GM12878 (cell line): ENCODE measurements around the gene PET117. TPM values are rescaled to one million over a fixed set of nuclear protein-coding genes. Genes with fewer than 3 reads are reported as not detected.

Experiments used
- ATAC-seq: fragments of 200-7000 bp; cut with Tn5 transposase; 3 replicates; pipeline ENCODE4 v1.9.1; 2020; ENCODE audit warnings: mild to moderate bottlenecking, moderate library complexity
- BruUV-seq: library from RNA; stranded (reverse); fragments of 400-500 nt; replicated peaks from 2 replicates; lab custom pipeline; 2021; lab: Mats Ljungman, UMichigan
- CTCF ChIA-PET: fragments of 300-600 bp; sonication (Branson Sonifier 250); formaldehyde crosslinking; extraction: SDS; loops from one replicate; lab custom pipeline; 2021; ENCODE audit warnings: inconsistent platforms; lab: Yijun Ruan, JAX
- POLR2A ChIA-PET: fragments of 350-600 bp; formaldehyde crosslinking; extraction: SDS; loops from one replicate; lab custom pipeline; 2021; ENCODE audit warnings: inconsistent platforms; lab: Charles Lee
- RAD21 ChIA-PET: fragments of 300-600 bp; sonication (Branson Sonifier 250); formaldehyde crosslinking; loops from one replicate; lab custom pipeline; 2023; ENCODE audit warnings: antibody characterized with exemption; ENCODE audit not compliant: unreplicated experiment; lab: Charles Lee
- SMC1A ChIA-PET: fragments of 300-600 bp; sonication (Branson Sonifier 250); formaldehyde crosslinking; loops from one replicate; lab custom pipeline; 2023; ENCODE audit not compliant: unreplicated experiment, uncharacterized antibody; lab: Charles Lee
- DNase-seq: peaks from one replicate; pipeline ENCODE4 v3.0.0-alpha.2; 2011; ENCODE audit warnings: low read depth, low spot score
- FAIRE-seq: peaks from 3 replicates; lab custom pipeline; 2011; peaks lifted over from hg19 to GRCh38; lab: Jason Lieb, UNC
- H2AFZ ChIP-seq: 2 replicates; pipeline ENCODE4 v1.6.0; 2011; ENCODE audit warnings: low read depth, low read length, control low read depth; ENCODE audit not compliant: control insufficient read depth
- H3K27ac ChIP-seq: 2 replicates; pipeline ENCODE4 v1.5.1; 2011; ENCODE audit warnings: control low read depth; ENCODE audit not compliant: control insufficient read depth, insufficient read depth
- H3K27me3 ChIP-seq, 2 experiments: replicated peaks in 1 of 2; 2 replicates each; pipeline versions ENCODE4 v1.6.0 to v1.6.1; 2011; ENCODE audit warnings: low read length in 1 of 2; ENCODE audit not compliant: control insufficient read depth in 2 of 2, insufficient read depth in 2 of 2
- H3K36me3 ChIP-seq, 2 experiments: 2 replicates each; pipeline ENCODE4 v1.5.1; 2011; ENCODE audit warnings: low read length in 1 of 2; ENCODE audit not compliant: control insufficient read depth in 2 of 2, insufficient read depth in 2 of 2
- H3K4me1 ChIP-seq: 2 replicates; pipeline ENCODE4 v1.6.1; 2011; ENCODE audit warnings: mild to moderate bottlenecking, low read length, moderate library complexity, mixed read lengths; ENCODE audit not compliant: control insufficient read depth, insufficient read depth
- H3K4me2 ChIP-seq: 2 replicates; pipeline ENCODE4 v1.6.0; 2011; ENCODE audit warnings: control low read depth; ENCODE audit not compliant: control insufficient read depth, insufficient read depth
- H3K4me3 ChIP-seq: fragments of 200-600 bp; sonication (generic); 2 replicates; pipeline ENCODE4 v1.5.1; 2016
- H3K79me2 ChIP-seq: 2 replicates; pipeline ENCODE4 v1.6.0; 2011; ENCODE audit warnings: low read length; ENCODE audit not compliant: control insufficient read depth, insufficient read depth
- H3K9ac ChIP-seq: 2 replicates; pipeline ENCODE4 v1.8.0; 2011; ENCODE audit warnings: low read length, control low read depth, mixed read lengths; ENCODE audit not compliant: control insufficient read depth, insufficient read depth
- H3K9me3 ChIP-seq: replicated peaks from 3 replicates; pipeline ENCODE4 v1.5.1; 2011; ENCODE audit warnings: mild to moderate bottlenecking, low read length; ENCODE audit not compliant: control insufficient read depth, insufficient read depth
- H4K20me1 ChIP-seq: 2 replicates; pipeline ENCODE4 v1.6.0; 2011; ENCODE audit not compliant: control insufficient read depth, insufficient read depth
- CHD2 ChIP-seq: IDR thresholded peaks from 2 replicates; pipeline ENCODE4 v1.6.1; 2011; ENCODE audit warnings: low read depth, low read length, improper control_type of control experiment, borderline replicate concordance
- ETV6 ChIP-seq, 2 experiments: fragments of 450-650 bp in 1 of 2; IDR thresholded peaks in 1 of 2; conservative IDR thresholded peaks in 1 of 2; 2 replicates each; pipeline ENCODE4 v1.6.1; 2014; ENCODE audit warnings: antibody characterized with exemption in 1 of 2, borderline replicate concordance in 1 of 2, low read depth in 1 of 2, mild to moderate bottlenecking in 1 of 2, moderate library complexity in 1 of 2
- FOS ChIP-seq: IDR thresholded peaks from 3 replicates; pipeline ENCODE4 v1.6.1; 2011; ENCODE audit warnings: borderline replicate concordance; ENCODE audit not compliant: insufficient read length; ENCODE audit errors: extremely low read depth
- HDAC6 ChIP-seq: fragments of 200-600 bp; sonication (generic); IDR thresholded peaks from one replicate; pipeline ENCODE4 v1.8.0; 2017; ENCODE audit warnings: antibody characterized with exemption; ENCODE audit not compliant: unreplicated experiment
- LARP7 ChIP-seq: fragments of 450-650 bp; IDR thresholded peaks from 2 replicates; pipeline ENCODE4 v1.6.1; 2017; ENCODE audit warnings: mild to moderate bottlenecking
- MXI1 ChIP-seq: fragments of 150-350 bp; IDR thresholded peaks from 2 replicates; pipeline ENCODE4 v1.6.1; 2011; ENCODE audit warnings: low read depth, mild to moderate bottlenecking, inconsistent platforms, low read length, improper control_type of control experiment
- POU2F2 ChIP-seq: IDR thresholded peaks from 3 replicates; pipeline ENCODE4 v1.6.1; 2011; ENCODE audit warnings: low read depth, mild to moderate bottlenecking, low read length, borderline replicate concordance
- RB1 ChIP-seq: fragments of 450-650 bp; formaldehyde crosslinking; IDR thresholded peaks from 2 replicates; pipeline ENCODE4 v1.6.1; 2017; ENCODE audit warnings: mild to moderate bottlenecking, borderline replicate concordance
- RELA ChIP-seq: fragments of 450-650 bp; IDR thresholded peaks from 2 replicates; pipeline ENCODE4 v1.8.0; 2014; ENCODE audit warnings: borderline replicate concordance; ENCODE audit not compliant: partially characterized antibody
- SUPT20H ChIP-seq: IDR thresholded peaks from 2 replicates; pipeline ENCODE4 v1.6.1; 2011; ENCODE audit warnings: low read depth, mild to moderate bottlenecking, low read length, moderate library complexity, borderline replicate concordance; ENCODE audit not compliant: control insufficient read depth
- TAF1 ChIP-seq: IDR thresholded peaks from 2 replicates; pipeline ENCODE4 v1.6.1; 2011; ENCODE audit warnings: mild to moderate bottlenecking, low read depth, low read length, borderline replicate concordance
- WGBS: methylation state at CpG from one replicate; pipeline ENCODE4 v1.1.6; 2016; ENCODE audit warnings: low lambda C conversion rate; ENCODE audit not compliant: insufficient replicate concordance, insufficient coverage; ENCODE audit errors: missing lambda C conversion rate; 5-methylcytosine and 5-hydroxymethylcytosine counted together
- in situ Hi-C: fragments of 300-500 bp; cut with MboI; formaldehyde crosslinking; loops from 9 replicates; pipeline ENCODE4 v1.14.3; 2018; ENCODE audit warnings: mixed read lengths
- intact Hi-C: fragments of 100-400 bp; cut with micrococcal nuclease; formaldehyde crosslinking; loops from one replicate; pipeline ENCODE4 v1.14.2; 2022; ENCODE audit not compliant: unreplicated experiment
- polyA plus RNA-seq, 11 experiments: library from polyadenylated mRNA; depleted of rRNA in 4 of 11; unstranded in 6 of 11; stranded (reverse) in 5 of 11; fragments of >200 nt; fragmentation: Nextera tagmentation in 4 of 11; fragmentation: Illumina TruSeq in 1 of 11; extraction: Ambion mirVana in 4 of 11; extraction: Trizol in 1 of 11; gene quantifications; 1 replicate in 1 of 11; 2 replicates in 10 of 11; pipeline versions ENCODE4 v1.2.1 to v1.2.3, GENCODE V29; 2011 to 2016; ENCODE audit warnings: inconsistent platforms in 2 of 11, missing spikeins in 2 of 11, low read depth in 1 of 11
- total RNA-seq, 4 experiments: library from RNA; depleted of rRNA in 3 of 4; stranded (reverse); fragments of >200 nt in 3 of 4; fragmentation: Illumina TruSeq in 1 of 4; extraction: Trizol in 1 of 4; gene quantifications; 2 replicates each; pipeline versions ENCODE4 v1.2.1 to v1.2.3, GENCODE V29; 2013 to 2021
- TF ChIP-seq, protein P1 (sequence below): fragments of 450-650 bp; IDR thresholded peaks from 2 replicates; pipeline ENCODE4 v1.6.1; 2017; ENCODE audit warnings: mild to moderate bottlenecking, moderate library complexity
- TF ChIP-seq, protein P2 (sequence below): fragments of 450-650 bp; conservative IDR thresholded peaks from 2 replicates; pipeline ENCODE4 v1.6.1; 2017; ENCODE audit warnings: mild to moderate bottlenecking, moderate library complexity

Gene PET117
- total and polyA plus RNA-seq, 10 of the 15 experiments (the other 5 are each of a cell fraction or from before 2014, with no cell fraction given): 6.0 to 20.6 (median 11.8) TPM

DNA sequence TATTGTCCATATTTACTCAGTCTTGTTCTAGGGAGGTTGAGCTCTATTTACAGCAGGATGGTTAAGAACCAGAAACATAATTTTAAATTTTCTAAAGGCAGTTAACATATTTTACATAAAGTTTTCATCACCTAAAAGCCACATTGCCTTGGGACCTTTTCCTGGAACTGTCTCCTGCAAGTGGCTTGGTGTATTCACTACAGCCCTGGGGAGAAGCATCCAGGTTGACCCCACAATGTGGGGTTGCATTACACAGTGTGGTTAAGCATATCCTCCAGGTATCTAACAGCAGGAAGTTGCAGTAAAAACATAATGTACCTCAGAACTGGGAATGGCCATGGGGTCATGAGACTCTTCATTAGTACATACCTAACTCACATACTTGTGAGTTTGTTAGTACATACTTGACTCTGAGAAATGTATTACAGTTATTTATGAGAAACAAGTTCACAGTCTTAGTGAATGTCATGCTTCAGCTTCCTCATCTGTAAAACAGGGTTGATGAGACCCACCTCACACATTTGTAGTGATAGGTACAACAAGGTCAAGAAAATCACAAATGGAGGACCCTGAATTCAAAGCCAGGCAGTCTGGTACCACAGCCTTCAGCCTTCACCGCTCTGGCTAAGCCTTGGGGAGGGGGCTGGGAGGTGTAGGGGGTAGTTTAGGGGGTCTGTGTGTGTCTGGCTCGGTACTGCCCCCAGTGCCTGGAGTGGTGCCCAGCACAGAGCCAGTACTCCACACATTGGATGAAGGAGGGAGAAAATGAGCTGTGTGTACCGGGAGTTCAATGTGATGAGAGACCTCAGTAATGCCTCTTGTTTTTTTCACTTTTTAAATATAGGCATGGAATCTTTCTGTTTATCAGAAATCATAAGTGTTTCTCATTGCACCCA lies 52.9 kb downstream of the PET117 start:
- ChIA-PET CTCF (interaction anchor here (1.4 kb wide), 1 partner anchor 20 kb away, joined by 3 read pairs; no protein-coding TSS in a partner anchor), SMC1A (no interaction called here), POLR2A (no interaction called here), RAD21 (no interaction called here)
- Histone ChIP-seq H3K9ac (no peak overlapping the region), H2AFZ (no peak overlapping the region), H3K4me2 (no peak overlapping the region), H3K36me3 (peaks cover 2 to 5% of the 10 kb centered on the region in 2 experiments; a peak in 3 of 4 replicates), H3K27ac (no peak overlapping the region), H4K20me1 (no peaks in the 10 kb centered on the region), H3K9me3 (no peaks in the 10 kb centered on the region), H3K79me2 (no peaks in the 10 kb centered on the region), H3K4me3 (no peak overlapping the region), H3K4me1 (no peaks in the 10 kb centered on the region), H3K27me3 (no peaks in the 10 kb centered on the region)
- FAIRE-seq (no peak), DNase-seq (no peak), ATAC-seq (no peak)
- no TSS peak for BruUV-seq
- in situ Hi-C loops: no loop called here
- intact Hi-C loops: no loop called here
- WGBS: 75% methylated on average over 3 of the region's 3 CpGs
- TF ChIP-seq HDAC6: no peak
- TF ChIP-seq, protein P1, sequence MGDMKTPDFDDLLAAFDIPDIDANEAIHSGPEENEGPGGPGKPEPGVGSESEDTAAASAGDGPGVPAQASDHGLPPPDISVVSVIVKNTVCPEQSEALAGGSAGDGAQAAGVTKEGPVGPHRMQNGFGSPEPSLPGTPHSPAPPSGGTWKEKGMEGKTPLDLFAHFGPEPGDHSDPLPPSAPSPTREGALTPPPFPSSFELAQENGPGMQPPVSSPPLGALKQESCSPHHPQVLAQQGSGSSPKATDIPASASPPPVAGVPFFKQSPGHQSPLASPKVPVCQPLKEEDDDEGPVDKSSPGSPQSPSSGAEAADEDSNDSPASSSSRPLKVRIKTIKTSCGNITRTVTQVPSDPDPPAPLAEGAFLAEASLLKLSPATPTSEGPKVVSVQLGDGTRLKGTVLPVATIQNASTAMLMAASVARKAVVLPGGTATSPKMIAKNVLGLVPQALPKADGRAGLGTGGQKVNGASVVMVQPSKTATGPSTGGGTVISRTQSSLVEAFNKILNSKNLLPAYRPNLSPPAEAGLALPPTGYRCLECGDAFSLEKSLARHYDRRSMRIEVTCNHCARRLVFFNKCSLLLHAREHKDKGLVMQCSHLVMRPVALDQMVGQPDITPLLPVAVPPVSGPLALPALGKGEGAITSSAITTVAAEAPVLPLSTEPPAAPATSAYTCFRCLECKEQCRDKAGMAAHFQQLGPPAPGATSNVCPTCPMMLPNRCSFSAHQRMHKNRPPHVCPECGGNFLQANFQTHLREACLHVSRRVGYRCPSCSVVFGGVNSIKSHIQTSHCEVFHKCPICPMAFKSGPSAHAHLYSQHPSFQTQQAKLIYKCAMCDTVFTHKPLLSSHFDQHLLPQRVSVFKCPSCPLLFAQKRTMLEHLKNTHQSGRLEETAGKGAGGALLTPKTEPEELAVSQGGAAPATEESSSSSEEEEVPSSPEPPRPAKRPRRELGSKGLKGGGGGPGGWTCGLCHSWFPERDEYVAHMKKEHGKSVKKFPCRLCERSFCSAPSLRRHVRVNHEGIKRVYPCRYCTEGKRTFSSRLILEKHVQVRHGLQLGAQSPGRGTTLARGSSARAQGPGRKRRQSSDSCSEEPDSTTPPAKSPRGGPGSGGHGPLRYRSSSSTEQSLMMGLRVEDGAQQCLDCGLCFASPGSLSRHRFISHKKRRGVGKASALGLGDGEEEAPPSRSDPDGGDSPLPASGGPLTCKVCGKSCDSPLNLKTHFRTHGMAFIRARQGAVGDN: no peak
- no peak for TF ChIP-seq FOS
- TF ChIP-seq RELA: no peak
- TF ChIP-seq, protein P2, sequence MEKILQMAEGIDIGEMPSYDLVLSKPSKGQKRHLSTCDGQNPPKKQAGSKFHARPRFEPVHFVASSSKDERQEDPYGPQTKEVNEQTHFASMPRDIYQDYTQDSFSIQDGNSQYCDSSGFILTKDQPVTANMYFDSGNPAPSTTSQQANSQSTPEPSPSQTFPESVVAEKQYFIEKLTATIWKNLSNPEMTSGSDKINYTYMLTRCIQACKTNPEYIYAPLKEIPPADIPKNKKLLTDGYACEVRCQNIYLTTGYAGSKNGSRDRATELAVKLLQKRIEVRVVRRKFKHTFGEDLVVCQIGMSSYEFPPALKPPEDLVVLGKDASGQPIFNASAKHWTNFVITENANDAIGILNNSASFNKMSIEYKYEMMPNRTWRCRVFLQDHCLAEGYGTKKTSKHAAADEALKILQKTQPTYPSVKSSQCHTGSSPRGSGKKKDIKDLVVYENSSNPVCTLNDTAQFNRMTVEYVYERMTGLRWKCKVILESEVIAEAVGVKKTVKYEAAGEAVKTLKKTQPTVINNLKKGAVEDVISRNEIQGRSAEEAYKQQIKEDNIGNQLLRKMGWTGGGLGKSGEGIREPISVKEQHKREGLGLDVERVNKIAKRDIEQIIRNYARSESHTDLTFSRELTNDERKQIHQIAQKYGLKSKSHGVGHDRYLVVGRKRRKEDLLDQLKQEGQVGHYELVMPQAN: no peak
- no peak for TF ChIP-seq CHD2
- no peak for TF ChIP-seq TAF1
- no peak for TF ChIP-seq RB1
- no peak for TF ChIP-seq SUPT20H
- TF ChIP-seq POU2F2: no peak
- TF ChIP-seq MXI1: no peak
- no peak for TF ChIP-seq LARP7
- no peak for TF ChIP-seq ETV6 (conservative IDR thresholded peaks at IDR 0.05 in 1 of 2, IDR thresholded peaks at IDR 0.05 in 1 of 2; ENCODE audit: borderline replicate concordance in 1 of 2, low read depth in 1 of 2)
